Skeletal muscle cell (primary cell): ENCODE results near the gene FBXO10.
"Not testable (repeated sequence)": the region's sequence is repeated elsewhere in the genome, so short reads cannot be mapped to it uniquely, and the experiment has no call there.

ENCODE experiments used
- DNase-seq: peaks from one replicate; pipeline ENCODE4 v3.0.0-alpha.2; 2010; ENCODE audit warnings: low read depth
- H3K4me3 ChIP-seq: 2 replicates; pipeline ENCODE4 v1.5.1; 2011; ENCODE audit warnings: low read depth, mild to moderate bottlenecking, control low read depth, low read length, moderate library complexity

FBXO10 gene

DNA sequence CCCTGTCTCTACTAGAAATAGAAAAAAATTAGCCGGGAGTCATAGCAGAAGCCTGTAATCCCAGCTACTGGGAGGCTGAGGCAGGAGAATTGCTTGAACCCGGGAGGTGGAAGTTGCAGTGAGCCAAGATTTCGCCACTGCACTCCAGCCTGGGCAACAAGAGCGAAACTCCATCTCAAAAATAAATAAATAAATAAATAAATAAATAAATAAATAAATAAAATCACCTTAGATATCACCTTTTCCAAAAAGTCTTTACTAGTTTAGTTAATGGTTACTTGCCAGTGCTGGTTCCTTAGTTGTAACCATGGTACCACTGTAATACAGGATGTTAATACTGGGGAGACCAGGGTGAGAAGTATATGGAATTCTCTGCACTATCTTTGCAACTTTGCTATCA, 25.9 kb upstream of the FBXO10 start:
- not testable (repeated sequence) for DNase-seq, H3K4me3 ChIP-seq

- no peak overlapping the region for H3K4me3 ChIP-seq
- no peak for DNase-seq
Measured at GRCh38 chr9:37596504-37596903, 20.3 kb upstream of the FBXO10 start.

DNA sequence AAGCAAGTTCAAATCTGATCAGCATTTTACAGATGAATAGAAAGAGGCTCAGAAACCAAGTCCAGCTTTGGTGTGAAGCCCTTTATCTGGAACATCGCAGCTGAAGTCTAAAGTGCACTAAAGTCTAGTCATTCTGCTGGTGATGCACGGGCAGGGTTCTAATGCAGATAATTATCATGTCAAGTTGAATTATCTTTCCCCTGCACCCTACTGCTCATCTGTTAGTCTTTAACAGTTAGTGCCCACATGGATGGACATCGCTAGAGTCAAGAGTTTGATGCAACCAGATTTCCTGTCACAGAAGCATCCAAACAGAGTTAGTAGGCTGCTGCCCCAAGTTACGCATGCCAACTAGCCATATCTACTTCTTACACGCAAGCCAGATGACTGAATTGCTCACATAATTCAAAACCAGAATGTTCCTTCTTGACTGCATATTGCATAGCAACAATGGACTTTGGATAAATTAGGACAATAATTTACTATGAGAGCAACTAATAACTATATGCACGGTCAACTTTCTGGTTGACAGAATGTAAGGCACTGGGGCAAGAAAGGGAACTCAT, 17.8 kb upstream of the FBXO10 start:
- no peak for DNase-seq
- no peak overlapping the region for H3K4me3 ChIP-seq

- peak within 1 kb of the TSS; percentile 91 for H3K4me3 ChIP-seq
- peak; percentile 85 for DNase-seq
Measured at GRCh38 chr9:37592108-37592951, 16.1 kb upstream of the FBXO10 start, which contains the start of gene TOMM5. Gene TOMM5, minus strand, starts transcription at chr9:37592597. Its CDS starts 65 bp downstream, at chr9:37592532.

DNA sequence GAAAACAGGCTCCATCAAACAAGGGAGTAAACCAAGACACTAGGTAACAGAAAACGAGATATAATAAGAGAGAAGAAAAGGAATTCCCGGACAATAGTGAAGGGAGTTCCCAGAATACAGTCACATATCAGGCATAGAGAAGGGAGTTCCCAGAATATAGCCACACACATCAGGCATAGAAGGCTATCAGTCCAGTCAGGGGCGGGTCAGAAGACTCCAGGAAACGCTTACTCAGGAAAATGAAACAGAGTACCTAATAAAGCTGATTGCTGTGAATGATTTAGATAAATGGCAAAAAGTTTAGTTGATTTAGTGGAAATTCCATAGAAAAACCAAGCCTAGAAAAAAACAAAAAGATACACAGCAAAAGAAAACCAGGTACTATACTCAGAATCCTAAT, 11.3 kb upstream of the FBXO10 start:
- DNase-seq, result no peak
- no peak overlapping the region for H3K4me3 ChIP-seq

DNA sequence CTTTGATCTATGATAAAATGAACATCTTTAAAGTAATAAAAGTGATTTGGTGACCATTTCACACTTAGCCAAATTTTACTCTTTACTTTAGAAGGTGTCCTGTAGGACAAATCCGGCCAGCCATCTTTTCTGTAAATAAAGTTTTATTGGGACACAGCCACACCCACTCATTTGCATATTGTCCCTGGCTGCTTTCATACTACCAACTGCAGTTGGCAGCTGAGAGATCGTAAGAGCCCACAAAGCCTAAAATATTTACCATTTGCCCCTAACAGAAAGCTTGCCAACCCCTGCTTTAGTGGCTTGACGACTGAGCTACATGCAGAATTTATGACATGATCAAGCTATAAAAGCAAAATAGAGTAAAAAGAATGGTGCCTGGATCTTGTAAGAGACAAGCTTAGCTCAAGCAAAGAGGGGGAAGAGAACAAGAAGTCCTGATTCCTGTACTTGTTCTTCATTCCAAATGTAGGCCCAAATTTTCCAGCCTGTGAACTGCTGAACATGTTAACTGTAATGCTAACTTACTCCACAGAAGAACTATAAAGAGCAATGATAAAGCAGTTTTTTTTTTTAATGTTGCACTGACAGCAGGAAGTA, 7.4 kb upstream of the FBXO10 start:
- no peak for DNase-seq
- no peak overlapping the region for H3K4me3 ChIP-seq

DNA sequence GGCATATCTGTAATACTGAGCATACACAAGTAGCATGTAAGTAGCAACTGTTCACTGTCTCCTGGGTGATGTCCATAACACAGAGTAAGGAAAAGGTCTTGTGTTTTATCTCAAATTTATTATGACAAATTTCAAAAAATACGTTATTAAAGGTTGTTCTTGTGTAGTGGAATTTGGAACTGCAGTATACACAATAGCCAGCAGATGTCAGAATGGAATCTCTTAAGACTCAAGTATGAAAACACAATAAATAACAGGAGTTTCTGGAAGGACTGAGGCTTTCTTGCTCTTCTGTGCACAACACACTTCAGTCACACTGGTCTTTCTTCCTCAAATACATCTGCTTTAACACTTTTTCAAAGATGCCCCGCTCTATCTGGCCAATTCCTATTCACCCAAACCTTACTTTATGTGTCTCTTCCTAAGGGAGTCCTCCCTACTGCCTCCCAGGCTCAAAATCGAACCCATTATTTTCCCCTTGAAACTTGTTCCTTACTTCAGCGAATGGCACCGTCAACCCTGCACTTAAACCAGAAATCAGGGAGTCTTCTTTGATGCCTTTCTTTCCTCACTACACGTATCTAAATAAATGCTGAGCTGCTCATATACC, 6.5 kb upstream of the FBXO10 start:
- H3K4me3 ChIP-seq, result no peak overlapping the region
- no peak for DNase-seq

GRCh38 chr9:37575511-37575914, 667 bp downstream of the FBXO10 start:
- no peak for DNase-seq
- H3K4me3 ChIP-seq, result peak overlapping the region; percentile 73

- H3K4me3 ChIP-seq, result peak overlapping the region; percentile 73
- DNase-seq, result peak; percentile 44
Measured at GRCh38 chr9:37575001-37575400, 1.2 kb downstream of the FBXO10 start.

- DNase-seq, result peak; percentile 44
- H3K4me3 ChIP-seq, result peak overlapping the region; percentile 28
Measured at GRCh38 chr9:37574241-37574721, 1.9 kb downstream of the FBXO10 start.

DNA sequence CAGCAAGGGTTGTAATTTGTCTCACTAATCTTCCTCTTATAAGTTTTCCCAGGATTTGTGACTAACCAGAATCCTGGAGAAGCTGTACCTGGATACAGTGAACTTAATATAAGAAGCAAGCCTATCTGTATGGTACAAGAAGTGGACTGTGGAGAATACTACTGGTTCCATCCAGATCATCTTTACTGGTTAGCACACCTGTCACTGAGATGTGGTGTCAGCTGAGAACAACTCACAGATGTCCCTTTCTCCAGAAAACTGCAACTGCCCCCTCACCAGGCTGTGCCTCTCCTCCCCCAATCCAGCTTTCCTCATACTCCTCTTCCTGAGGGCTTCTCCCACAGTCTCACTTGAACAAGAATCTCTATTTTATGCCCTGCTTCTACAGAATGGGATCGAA, 4.9 kb downstream of the FBXO10 start:
- DNase-seq, result no peak
- H3K4me3 ChIP-seq, result no peak overlapping the region

DNA sequence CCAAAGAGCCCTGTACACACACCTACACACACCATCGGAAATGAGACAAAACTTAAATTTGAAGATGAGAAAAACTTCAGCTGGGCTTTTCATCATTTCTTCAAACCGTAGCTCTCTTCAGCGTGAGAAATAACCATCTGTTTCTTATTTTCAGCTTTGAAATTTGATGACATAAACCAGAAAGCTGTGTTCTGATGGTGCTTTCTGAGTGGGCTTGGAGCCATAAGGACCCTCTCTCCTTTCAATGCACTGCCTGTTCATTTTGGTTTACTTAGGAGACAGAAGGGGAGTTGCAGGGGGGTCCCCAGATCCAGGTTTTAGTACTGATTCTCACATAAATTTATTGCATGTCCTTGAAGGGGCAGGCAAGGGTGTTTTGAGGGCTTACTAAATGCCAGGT, 9.5 kb downstream of the FBXO10 start:
- H3K4me3 ChIP-seq, result no peak overlapping the region
- DNase-seq, result no peak

- no peak overlapping the region for H3K4me3 ChIP-seq
- DNase-seq, result no peak
Measured at GRCh38 chr9:37565661-37566618, 10.2 kb downstream of the FBXO10 start.

GRCh38 chr9:37564916-37565315, 11.3 kb downstream of the FBXO10 start:
- DNase-seq, result no peak
- no peak overlapping the region for H3K4me3 ChIP-seq

- no peak for DNase-seq
- no peak overlapping the region for H3K4me3 ChIP-seq
Measured at GRCh38 chr9:37563806-37564513, 12.2 kb downstream of the FBXO10 start.

DNA sequence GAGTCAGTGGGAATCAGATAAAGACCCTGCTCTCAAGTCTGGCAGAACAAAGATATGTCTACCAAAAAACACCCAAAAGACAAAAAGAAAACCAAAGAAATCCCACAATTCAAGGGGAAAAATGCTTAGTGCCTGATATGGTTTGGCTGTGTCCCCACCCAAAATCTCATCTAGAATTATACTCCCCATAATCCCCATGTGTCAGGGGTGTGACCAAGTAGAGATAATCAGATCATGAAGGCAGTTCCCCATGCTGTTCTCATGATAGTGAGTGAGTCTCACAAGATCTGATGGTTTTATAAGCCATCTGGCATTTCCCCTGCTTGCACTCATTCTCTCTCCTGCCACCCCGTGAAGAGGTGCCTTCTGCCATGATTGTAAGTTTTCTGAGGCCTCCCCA, 13.4 kb downstream of the FBXO10 start:
- DNase-seq, result no peak
- H3K4me3 ChIP-seq, result no peak overlapping the region

- no peak overlapping the region for H3K4me3 ChIP-seq
Measured at GRCh38 chr9:37561682-37562081, 14.5 kb downstream of the FBXO10 start.

GRCh38 chr9:37559855-37560592, 16.2 kb downstream of the FBXO10 start:
- no peak overlapping the region for H3K4me3 ChIP-seq
- no peak for DNase-seq

More at GRCh38 chr9:37561682-37562081, 14.5 kb downstream of the FBXO10 start:
- no peak for DNase-seq
